ENCODE results near the gene PRIM1.
"Not testable (repeated sequence)": the region's sequence is repeated elsewhere in the genome, so short reads cannot be mapped to it uniquely, and the experiment has no call there.

PRIM1 gene

GRCh38 chr12:56716458-56716857 is 35.7 kb downstream of the PRIM1 start:
- DNase-seq: no peak

- DNase-seq: no peak
These were observed 36.3 kb downstream of the PRIM1 start for GRCh38 chr12:56715798-56716197.

- DNase-seq: no peak
These were observed 37.6 kb downstream of the PRIM1 start for GRCh38 chr12:56714431-56714929.

- DNase-seq: no peak
These were observed 38.8 kb downstream of the PRIM1 start for GRCh38 chr12:56713345-56713744.

GRCh38 chr12:56709759-56710376 is 42.3 kb downstream of the PRIM1 start:
- no peak for DNase-seq

GRCh38 chr12:56704522-56704921 is 47.6 kb downstream of the PRIM1 start:
- DNase-seq: not testable (repeated sequence)

- no peak for DNase-seq
These were observed 53.0 kb downstream of the PRIM1 start for GRCh38 chr12:56699020-56699661.

- DNase-seq: no peak
These were observed 56.6 kb downstream of the PRIM1 start for GRCh38 chr12:56695327-56696101.

GRCh38 chr12:56694161-56694560 is 58.0 kb downstream of the PRIM1 start:
- no peak for DNase-seq

- DNase-seq: no peak
These were observed 63.3 kb downstream of the PRIM1 start for GRCh38 chr12:56688846-56689109.

- peak; percentile 98 for DNase-seq
These were observed 63.8 kb downstream of the PRIM1 start, which contains the start of gene PTGES3 for GRCh38 chr12:56688129-56688845. TSS of gene PTGES3 (minus strand) at chr12:56688284. CDS start at chr12:56687999, 285 bp downstream.

GRCh38 chr12:56687223-56688128 is 64.6 kb downstream of the PRIM1 start:
- DNase-seq: peak; percentile 77

GRCh38 chr12:56684745-56685359 is 67.3 kb downstream of the PRIM1 start:
- DNase-seq: no peak

GRCh38 chr12:56682323-56682722 is 69.8 kb downstream of the PRIM1 start:
- DNase-seq: no peak
